Activated CD4-positive, alpha-beta memory T cell treated with anti-CD3 and anti-CD28 coated beads for 36 hours (primary cell): ENCODE results near the gene TNS3. TPM values are rescaled to one million over a fixed set of nuclear protein-coding genes. Genes with fewer than 3 reads are reported as not detected.

Experiments
- CTCF ChIA-PET: fragments of 350-600 bp; sonication (Branson Sonifier 250); formaldehyde crosslinking; loops from one replicate; lab custom pipeline; 2021; ENCODE audit warnings: antibody characterized with exemption, inconsistent platforms; lab: Charles Lee
- POLR2A ChIA-PET: fragments of 350-600 bp; sonication (Branson Sonifier 250); formaldehyde crosslinking; loops from one replicate; lab custom pipeline; 2021; ENCODE audit warnings: antibody characterized with exemption; lab: Charles Lee
- DNase-seq: peaks from one replicate; pipeline ENCODE4 v3.0.0-alpha.2; 2020
- H3K27ac Mint-ChIP-seq: one replicate; pipeline ENCODE4 v1.8.0; 2021; ENCODE audit warnings: mixed read lengths
- H3K27me3 Mint-ChIP-seq: one replicate; pipeline ENCODE4 v1.8.0; 2021; ENCODE audit warnings: mixed read lengths
- H3K36me3 Mint-ChIP-seq: one replicate; pipeline ENCODE4 v1.8.0; 2021; ENCODE audit warnings: mixed read lengths
- H3K4me1 Mint-ChIP-seq: one replicate; pipeline ENCODE4 v1.8.0; 2021; ENCODE audit warnings: low read depth, mixed read lengths
- H3K4me3 Mint-ChIP-seq: one replicate; pipeline ENCODE4 v1.8.0; 2021; ENCODE audit warnings: mild to moderate bottlenecking, mixed read lengths
- H3K9me3 Mint-ChIP-seq: one replicate; pipeline ENCODE4 v1.8.0; 2021; ENCODE audit warnings: mixed read lengths
- intact Hi-C: fragments of 100-400 bp; cut with micrococcal nuclease; formaldehyde crosslinking; loops from one replicate; pipeline ENCODE4 v1.15.1; 2023
- total RNA-seq, 2 experiments: library from RNA; stranded (reverse); gene quantifications; one replicate each; pipeline ENCODE4 v1.2.3, GENCODE V29; 2021

The TNS3 gene
- total RNA-seq, 2 experiments from 2014 or later, result 0.15 to 0.31 TPM

DNA sequence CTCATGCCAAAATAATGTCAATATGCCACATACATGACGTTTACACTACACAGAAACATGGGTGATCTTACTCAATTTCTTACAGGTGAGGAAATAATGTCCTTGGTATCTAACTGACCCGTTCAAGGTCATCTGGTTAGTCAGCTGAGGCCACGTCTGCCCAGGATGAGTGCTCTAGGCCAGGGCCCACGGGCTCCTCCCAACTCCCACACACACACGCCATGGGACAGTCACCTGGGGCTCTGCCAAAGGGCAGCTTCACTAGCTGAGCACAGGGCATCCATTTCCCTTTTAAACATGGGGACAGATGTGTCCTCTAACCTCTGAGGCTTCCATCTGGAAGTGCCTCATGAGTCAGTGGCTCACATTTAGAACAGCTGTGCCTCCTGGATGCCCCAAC is 123.9 kb downstream of the TNS3 start:
- Mint-ChIP-seq H3K4me1 (no peaks in the 10 kb centered on the region), H3K36me3 (no peaks in the 10 kb centered on the region), H3K27me3 (no peaks in the 10 kb centered on the region), H3K4me3 (no peak overlapping the region), H3K27ac (no peak overlapping the region), H3K9me3 (no peaks in the 10 kb centered on the region)
- no peak for DNase-seq
- CTCF ChIA-PET, result interaction anchor here (0.6 kb wide), 1 partner anchor 134 kb away, joined by 3 read pairs; no protein-coding TSS in a partner anchor
- POLR2A ChIA-PET, result no interaction called here
- intact Hi-C loops, result no loop called here

DNA sequence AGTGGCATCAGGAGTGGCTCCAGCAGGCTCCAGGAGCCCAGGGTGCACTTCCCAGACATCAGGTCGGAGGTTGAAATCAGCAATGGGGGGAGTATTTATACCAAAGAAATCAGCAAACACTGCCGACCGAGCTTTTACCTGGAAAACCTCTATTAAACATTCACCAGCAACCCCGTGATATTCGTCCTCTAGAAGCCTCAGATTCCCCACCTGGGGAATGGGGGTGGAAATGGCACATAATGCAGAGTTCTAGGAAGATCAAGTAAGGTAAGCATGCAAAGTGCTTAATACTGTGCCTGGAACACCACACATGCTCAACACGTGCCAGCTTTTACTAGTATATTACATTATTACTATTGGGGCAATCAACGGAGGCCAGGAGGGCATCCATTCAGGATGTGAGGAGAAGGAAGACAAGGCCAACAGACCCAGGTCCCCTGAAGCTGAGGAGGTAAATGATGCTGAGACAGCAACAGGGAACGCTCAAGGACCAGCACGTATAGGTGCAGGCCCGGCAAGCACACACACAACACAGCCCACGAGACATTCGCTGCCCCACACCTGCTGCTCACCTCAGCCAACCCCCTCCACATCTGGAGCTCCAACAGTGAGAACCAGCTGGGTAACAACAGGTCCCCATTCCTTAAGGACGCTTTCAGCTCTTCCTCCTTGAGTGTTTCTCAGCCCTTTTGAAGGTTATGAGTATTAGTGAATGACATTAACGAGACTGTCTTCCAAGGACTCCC is 125.5 kb downstream of the TNS3 start:
- no peak for DNase-seq
- H3K4me1 Mint-ChIP-seq, result no peaks in the 10 kb centered on the region
- POLR2A ChIA-PET, result no interaction called here
- no peak overlapping the region for H3K4me3 Mint-ChIP-seq
- intact Hi-C loops, result no loop called here
- H3K27ac Mint-ChIP-seq, result no peak overlapping the region
- H3K27me3 Mint-ChIP-seq, result peaks cover 3% of the 10 kb centered on the region
- no peaks in the 10 kb centered on the region for H3K9me3 Mint-ChIP-seq
- CTCF ChIA-PET, result no interaction called here
- no peaks in the 10 kb centered on the region for H3K36me3 Mint-ChIP-seq

DNA sequence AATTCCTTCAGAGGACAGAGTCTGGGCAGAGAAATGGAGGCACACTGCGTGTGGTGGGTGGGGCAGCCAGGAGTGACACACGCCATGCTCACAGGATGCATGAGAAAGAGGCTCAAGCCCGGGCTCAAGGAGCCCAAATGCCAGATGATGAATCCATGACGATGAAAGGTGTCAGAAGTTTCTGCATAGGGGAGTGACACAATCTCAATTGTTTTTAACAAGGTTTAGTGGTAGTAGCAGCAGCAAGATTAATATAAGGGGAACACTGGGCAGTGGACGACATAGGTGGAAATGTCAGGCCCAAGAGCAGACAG is 126.1 kb downstream of the TNS3 start:
- H3K27me3 Mint-ChIP-seq, result peaks cover 3% of the 10 kb centered on the region
- no peak for DNase-seq

DNA sequence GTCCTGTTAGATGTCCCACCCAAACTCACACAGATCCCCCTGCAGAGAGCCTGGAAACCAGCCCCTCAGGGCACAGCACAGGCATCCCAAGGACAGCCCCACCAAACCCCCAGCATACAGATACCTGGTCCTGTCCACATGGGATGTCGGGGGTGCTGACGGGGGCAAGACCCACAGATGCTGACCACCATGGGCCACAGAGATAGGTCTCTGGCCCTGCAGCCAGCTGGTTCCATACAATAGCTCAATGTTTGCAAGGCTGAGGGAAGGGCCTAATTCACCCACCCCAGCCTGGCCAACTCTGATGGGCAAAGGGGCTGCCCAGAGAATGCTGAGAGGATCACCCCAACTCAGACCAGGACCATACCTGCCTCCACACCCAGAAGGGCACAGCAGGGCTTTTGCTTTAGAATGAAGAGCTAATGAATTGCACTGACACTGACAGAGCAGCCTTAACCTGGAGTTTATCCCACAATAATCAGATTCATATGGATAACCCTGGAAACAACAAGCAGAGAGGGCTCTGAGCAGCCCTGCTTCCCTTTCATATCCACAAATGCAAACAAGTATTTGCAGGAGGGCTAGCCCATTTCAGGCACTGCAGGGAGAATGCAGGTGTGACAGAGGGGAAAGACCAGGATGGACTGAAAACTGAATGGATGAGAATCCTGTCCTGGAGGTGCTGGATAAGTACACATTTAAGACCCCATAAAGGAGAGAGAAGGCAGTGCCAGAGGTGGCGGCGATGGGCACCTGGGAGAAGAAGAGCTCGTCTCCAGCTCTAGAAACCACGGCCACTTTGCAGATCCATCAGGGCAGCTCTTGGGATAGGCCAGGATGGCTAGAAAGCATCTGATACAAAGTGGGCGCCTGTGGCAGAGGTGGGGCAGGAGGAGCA is 126.7 kb downstream of the TNS3 start:
- H3K9me3 Mint-ChIP-seq, result no peaks in the 10 kb centered on the region
- no peak overlapping the region for H3K27ac Mint-ChIP-seq
- ChIA-PET CTCF (no interaction called here), POLR2A (no interaction called here)
- no peaks in the 10 kb centered on the region for H3K4me1 Mint-ChIP-seq
- no peaks in the 10 kb centered on the region for H3K36me3 Mint-ChIP-seq
- no peak overlapping the region for H3K4me3 Mint-ChIP-seq
- no peak for DNase-seq
- intact Hi-C loops, result no loop called here
- H3K27me3 Mint-ChIP-seq, result peaks cover 3% of the 10 kb centered on the region

More for the DNA sequence above, 126.1 kb downstream of the TNS3 start:
- intact Hi-C loops, result no loop called here
- Mint-ChIP-seq H3K9me3 (no peaks in the 10 kb centered on the region), H3K4me1 (no peaks in the 10 kb centered on the region), H3K27ac (no peak overlapping the region), H3K4me3 (no peak overlapping the region), H3K36me3 (no peaks in the 10 kb centered on the region)
- POLR2A ChIA-PET, result no interaction called here
- CTCF ChIA-PET, result no interaction called here

DNA sequence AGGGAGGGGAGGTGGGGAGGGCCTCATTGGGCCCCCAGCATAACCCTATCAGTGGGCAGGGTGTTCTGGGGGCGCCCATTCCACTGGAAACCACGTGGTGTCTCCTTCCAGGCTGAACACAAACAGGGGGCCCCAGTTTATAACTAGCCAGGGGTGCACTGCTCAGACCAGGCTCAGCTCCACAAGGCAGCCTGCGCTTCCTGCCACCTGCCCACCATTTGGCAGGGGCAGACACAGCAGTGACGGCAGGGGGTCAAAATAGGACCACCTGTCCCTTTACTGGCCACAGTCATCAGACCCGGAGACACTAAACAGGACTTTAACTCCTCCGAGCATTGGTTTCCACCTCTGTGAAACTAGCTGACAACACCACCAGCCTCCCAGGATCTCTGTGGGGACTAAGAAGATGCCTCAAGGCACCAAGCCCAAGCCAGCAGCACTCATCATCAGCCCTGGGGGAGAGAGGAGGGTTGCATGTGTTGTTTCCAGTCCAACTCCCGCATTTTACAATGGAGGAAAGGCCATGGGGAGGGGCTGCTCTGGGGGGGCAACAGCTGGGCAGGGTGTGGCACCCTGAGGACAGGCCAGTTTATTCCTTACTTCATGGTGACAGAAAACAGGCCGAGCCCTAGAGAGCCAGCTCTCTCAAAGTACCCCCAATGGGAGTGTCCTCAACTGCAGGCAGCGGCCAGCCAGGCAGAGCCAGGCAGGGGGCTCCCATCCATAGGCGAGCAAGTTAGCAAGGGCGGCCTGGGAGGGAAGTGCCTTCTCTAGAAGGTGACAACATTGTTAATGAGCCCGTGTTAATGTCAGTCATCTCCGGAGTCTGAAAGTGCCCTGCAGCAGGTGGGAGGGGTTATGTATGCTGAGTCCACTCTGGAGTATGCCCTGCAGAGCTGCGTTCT is 127.6 kb downstream of the TNS3 start:
- intact Hi-C loops, result no loop called here
- CTCF ChIA-PET, result no interaction called here
- POLR2A ChIA-PET, result no interaction called here
- H3K4me3 Mint-ChIP-seq, result no peak overlapping the region
- no peak overlapping the region for H3K27ac Mint-ChIP-seq
- DNase-seq, result no peak
- peaks cover 3% of the 10 kb centered on the region for H3K27me3 Mint-ChIP-seq
- H3K9me3 Mint-ChIP-seq, result no peaks in the 10 kb centered on the region
- H3K4me1 Mint-ChIP-seq, result no peaks in the 10 kb centered on the region
- H3K36me3 Mint-ChIP-seq, result no peaks in the 10 kb centered on the region

DNA sequence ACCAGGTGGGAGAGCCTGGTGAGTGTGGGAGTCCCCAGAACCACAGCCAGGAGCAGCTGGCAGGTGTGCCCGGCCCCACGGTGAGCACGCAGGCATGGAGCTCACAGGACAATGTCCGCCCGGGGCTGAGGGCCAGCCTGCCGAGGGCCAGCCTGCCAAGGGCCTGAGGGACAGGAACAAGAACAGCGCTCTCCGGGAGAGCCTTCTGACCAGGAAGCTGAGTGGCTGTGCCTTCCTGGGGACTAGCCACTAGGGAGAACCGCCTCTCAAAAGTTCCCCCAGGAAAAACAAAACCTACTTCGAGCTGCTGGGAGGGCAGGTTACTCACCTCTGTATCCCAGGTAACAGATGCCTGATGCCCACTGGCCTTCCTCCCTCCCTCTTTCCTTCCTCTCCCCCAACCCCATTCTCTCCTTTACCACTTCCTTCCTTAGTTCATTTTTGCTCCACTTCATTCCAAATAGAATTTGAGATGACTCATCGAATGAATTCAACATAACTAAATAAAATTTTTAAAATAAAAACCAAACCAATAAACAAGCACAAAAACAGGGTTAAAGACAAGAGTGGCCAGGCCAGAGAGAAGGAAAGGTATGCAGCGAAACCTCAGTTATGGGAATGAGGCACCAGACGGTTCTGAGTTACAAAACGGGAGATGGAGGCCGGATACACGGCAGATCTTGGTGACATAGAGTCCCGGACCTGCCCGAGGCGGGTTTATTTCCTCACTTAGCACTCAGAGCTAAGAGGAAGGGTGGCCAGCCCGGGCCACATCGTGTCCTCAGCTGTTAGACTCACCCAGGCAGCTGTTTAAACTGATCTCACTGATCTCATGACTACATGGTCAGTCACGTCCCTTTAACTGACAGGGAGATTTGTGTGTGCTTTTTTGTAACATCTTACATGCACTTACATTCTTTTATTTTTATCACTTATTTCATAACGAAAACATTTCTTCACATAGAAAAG is 128.5 kb downstream of the TNS3 start:
- POLR2A ChIA-PET, result no interaction called here
- DNase-seq, result no peak
- H3K9me3 Mint-ChIP-seq, result no peaks in the 10 kb centered on the region
- intact Hi-C loops, result no loop called here
- CTCF ChIA-PET, result no interaction called here
- peaks cover 3% of the 10 kb centered on the region for H3K27me3 Mint-ChIP-seq
- H3K36me3 Mint-ChIP-seq, result no peaks in the 10 kb centered on the region
- H3K4me3 Mint-ChIP-seq, result no peak overlapping the region
- no peaks in the 10 kb centered on the region for H3K4me1 Mint-ChIP-seq
- no peak overlapping the region for H3K27ac Mint-ChIP-seq

DNA sequence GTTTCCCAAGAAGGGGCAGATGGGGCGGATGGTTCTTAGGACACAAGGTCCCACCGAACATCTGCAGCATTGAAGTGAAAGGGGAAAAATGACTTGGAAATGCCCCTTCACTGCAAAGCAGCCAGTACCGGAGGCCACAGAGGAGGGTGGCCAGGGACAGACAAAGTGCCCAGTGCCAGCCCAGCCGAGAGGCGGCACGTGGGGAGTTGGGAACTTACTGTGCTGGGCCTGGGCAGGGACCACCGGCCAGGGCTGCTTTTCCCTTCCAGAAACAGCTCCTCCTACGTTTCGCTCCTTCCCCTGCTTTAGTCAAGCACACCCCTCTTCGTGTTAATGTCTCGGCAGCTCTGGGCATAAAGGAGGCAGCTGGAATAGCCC is 129.2 kb downstream of the TNS3 start:
- no peak for DNase-seq
- H3K4me3 Mint-ChIP-seq, result no peak overlapping the region
- H3K36me3 Mint-ChIP-seq, result no peaks in the 10 kb centered on the region
- peaks cover 3% of the 10 kb centered on the region for H3K27me3 Mint-ChIP-seq
- H3K9me3 Mint-ChIP-seq, result no peaks in the 10 kb centered on the region
- H3K27ac Mint-ChIP-seq, result no peak overlapping the region
- CTCF ChIA-PET, result no interaction called here
- no peaks in the 10 kb centered on the region for H3K4me1 Mint-ChIP-seq
- POLR2A ChIA-PET, result no interaction called here
- intact Hi-C loops, result no loop called here

DNA sequence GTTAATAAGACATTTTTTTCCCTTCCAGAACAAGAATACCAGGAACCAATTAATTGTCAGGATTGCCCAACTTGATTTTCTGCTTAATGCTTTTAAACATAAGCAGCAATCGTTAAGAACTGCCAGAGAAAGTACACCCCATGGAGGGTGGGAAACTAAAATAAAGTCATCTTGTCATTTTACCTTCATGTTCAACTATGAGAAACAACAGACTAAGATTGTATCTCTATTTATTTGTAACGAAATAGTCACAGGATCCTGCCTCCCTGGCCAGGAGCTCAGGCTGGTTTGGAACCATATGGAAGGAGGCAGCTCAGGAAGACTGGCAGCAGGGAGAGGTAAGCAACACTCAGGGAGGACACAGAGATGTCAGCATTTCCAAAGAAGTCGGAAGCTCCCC is 129.6 kb downstream of the TNS3 start:
- no peaks in the 10 kb centered on the region for H3K9me3 Mint-ChIP-seq
- no peak overlapping the region for H3K4me3 Mint-ChIP-seq
- no peaks in the 10 kb centered on the region for H3K36me3 Mint-ChIP-seq
- CTCF ChIA-PET, result no interaction called here
- no peak overlapping the region for H3K27ac Mint-ChIP-seq
- DNase-seq, result no peak
- no peaks in the 10 kb centered on the region for H3K4me1 Mint-ChIP-seq
- H3K27me3 Mint-ChIP-seq, result peaks cover 3% of the 10 kb centered on the region
- intact Hi-C loops, result no loop called here
- POLR2A ChIA-PET, result no interaction called here

DNA sequence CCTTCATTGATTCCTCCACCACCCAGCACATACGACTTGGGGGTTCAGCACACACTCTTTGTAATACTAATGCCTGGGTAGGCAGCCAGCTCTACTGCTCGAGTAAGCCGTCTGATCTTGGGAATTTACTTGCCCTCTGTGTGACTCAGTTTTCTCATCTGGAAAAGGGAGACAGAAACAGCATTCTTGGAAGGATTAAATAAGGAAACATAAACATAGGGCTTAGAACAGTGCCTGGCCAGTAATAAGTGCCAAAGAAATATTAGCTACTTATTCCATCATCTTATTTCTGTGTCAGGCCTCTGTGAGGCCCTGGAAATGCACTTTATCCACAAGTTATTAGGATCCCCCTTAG is 130.1 kb downstream of the TNS3 start:
- ChIA-PET CTCF (no interaction called here), POLR2A (no interaction called here)
- H3K27me3 Mint-ChIP-seq, result peaks cover 3% of the 10 kb centered on the region
- H3K4me1 Mint-ChIP-seq, result no peaks in the 10 kb centered on the region
- no peaks in the 10 kb centered on the region for H3K9me3 Mint-ChIP-seq
- no peak overlapping the region for H3K4me3 Mint-ChIP-seq
- no peak overlapping the region for H3K27ac Mint-ChIP-seq
- DNase-seq, result no peak
- H3K36me3 Mint-ChIP-seq, result no peaks in the 10 kb centered on the region
- intact Hi-C loops, result no loop called here

DNA sequence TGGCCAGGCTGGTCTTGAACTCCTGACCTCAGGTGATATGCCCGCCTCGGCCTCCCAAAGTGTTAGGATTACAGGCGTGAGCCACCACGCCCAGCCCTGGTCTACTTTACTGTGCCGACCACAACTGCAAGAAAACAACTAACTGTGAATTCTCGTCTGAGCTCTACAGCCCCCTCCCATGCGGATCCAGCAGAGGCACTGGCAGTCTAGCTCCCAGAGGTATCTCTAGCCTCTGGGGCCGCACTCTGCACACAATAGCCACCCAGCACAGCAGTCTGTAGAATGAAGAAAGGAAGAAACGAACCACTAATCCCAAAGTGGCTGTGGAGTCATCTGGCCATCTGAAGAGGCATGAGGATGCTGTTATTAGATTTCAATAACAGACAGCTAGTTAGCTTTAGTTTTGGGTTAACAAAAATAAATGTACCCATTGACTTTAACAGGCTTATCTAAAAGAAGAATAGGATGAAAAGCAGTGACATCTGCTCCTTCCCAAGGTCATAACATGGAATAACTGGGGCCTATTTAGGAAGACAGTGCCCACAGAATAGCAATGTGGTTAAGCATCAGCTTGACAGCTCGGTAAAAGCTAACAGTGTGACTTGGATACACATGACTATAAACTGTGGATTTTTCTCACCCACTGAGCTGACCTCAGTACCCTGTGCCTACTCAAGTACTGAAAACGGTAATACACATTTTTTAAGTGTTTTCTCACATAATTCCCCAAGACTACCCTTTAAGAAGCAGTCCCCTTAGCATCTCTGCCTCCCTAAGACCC is 131.9 kb downstream of the TNS3 start:
- DNase-seq, result no peak
- Mint-ChIP-seq H3K36me3 (no peaks in the 10 kb centered on the region), H3K27ac (no peak overlapping the region), H3K27me3 (peaks cover 3% of the 10 kb centered on the region), H3K4me3 (no peak overlapping the region), H3K9me3 (no peaks in the 10 kb centered on the region), H3K4me1 (no peaks in the 10 kb centered on the region)
- intact Hi-C loops, result no loop called here
- POLR2A ChIA-PET, result no interaction called here
- CTCF ChIA-PET, result no interaction called here

DNA sequence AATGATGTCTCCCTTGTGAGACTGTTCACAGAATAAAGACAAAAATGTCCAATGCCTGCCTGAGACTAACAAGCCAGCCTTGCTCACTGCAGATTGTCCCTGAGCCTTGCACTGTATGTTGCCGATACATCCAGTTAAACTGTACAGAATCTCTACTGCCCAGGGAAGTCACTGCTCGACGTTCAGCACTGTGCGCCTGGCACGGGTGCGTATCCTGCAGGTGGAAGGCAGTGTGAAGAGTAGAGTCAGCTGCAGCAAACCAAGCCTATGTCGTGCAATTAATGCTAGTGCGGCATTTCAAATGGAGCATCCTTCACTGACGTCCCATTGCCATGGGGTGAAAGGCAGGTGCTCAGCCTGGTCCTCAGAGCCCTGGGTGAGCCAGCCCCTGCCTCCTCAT is 132.9 kb downstream of the TNS3 start:
- Mint-ChIP-seq H3K9me3 (no peaks in the 10 kb centered on the region), H3K4me1 (no peaks in the 10 kb centered on the region), H3K27me3 (peaks cover 3% of the 10 kb centered on the region), H3K4me3 (no peak overlapping the region), H3K27ac (no peak overlapping the region), H3K36me3 (no peaks in the 10 kb centered on the region)
- CTCF ChIA-PET, result no interaction called here
- POLR2A ChIA-PET, result no interaction called here
- DNase-seq, result no peak
- intact Hi-C loops, result no loop called here
